ENCODE results near the gene GAD1. TPM values are rescaled to one million over a fixed set of nuclear protein-coding genes. Genes with fewer than 3 reads are reported as not detected.

The GAD1 gene
- polyA plus RNA-seq, 1 donor from 2014 or later: 56.3 TPM

DNA sequence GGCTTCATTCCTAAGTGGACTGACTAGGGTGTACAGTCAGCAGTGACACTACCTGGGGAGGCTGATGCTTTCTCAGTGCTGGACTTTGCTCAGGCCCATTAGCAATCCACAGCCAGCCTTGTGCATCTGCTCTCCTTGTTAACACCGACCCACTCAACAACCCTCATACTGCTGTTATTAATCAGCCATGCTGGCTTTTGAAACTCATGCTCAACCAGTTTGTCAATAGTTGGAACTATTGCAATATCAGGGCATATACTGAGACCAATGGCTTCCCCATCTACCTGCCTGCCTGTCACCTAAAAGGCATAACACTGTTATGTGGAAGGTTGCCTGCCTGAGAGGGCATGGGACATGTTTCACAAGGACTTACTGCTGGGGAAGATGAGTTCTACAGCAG is 39.4 kb downstream of the GAD1 start:
- no peak overlapping the region for H2AFZ ChIP-seq (ENCODE audit: low read depth, low read length)
- no peaks in the 10 kb centered on the region for H3K9me3 ChIP-seq (ENCODE audit: low read length)
- H3K9ac ChIP-seq (ENCODE audit: low read length): no peak overlapping the region
- H3K79me2 ChIP-seq (replicated peaks; ENCODE audit: insufficient read depth, low read length): no peaks in the 10 kb centered on the region
- H3K4me2 ChIP-seq (ENCODE audit: low read length): no peak overlapping the region
- no peak overlapping the region for H3K4me3 ChIP-seq (ENCODE audit: low read length)
- no peaks in the 10 kb centered on the region for H3K36me3 ChIP-seq (ENCODE audit: insufficient read depth, low read length)
- H3K27me3 ChIP-seq (ENCODE audit: insufficient read depth, low read depth, low read length): no peaks in the 10 kb centered on the region
- H3K27ac ChIP-seq (ENCODE audit: low read length): no peak overlapping the region
- no peak for TF ChIP-seq TAF1 (IDR thresholded peaks at IDR 0.05; ENCODE audit: low read depth)
- no peak for TF ChIP-seq MXI1 (conservative IDR thresholded peaks at IDR 0.05; ENCODE audit: poor library complexity, severe bottlenecking)
- TF ChIP-seq SMC3 (conservative IDR thresholded peaks at IDR 0.05; ENCODE audit: poor library complexity): no peak
- TF ChIP-seq RAD21 (conservative IDR thresholded peaks at IDR 0.05): no peak
- TF ChIP-seq EP300 (conservative IDR thresholded peaks at IDR 0.05; ENCODE audit: poor library complexity, severe bottlenecking): no peak
- TF ChIP-seq, protein P1, sequence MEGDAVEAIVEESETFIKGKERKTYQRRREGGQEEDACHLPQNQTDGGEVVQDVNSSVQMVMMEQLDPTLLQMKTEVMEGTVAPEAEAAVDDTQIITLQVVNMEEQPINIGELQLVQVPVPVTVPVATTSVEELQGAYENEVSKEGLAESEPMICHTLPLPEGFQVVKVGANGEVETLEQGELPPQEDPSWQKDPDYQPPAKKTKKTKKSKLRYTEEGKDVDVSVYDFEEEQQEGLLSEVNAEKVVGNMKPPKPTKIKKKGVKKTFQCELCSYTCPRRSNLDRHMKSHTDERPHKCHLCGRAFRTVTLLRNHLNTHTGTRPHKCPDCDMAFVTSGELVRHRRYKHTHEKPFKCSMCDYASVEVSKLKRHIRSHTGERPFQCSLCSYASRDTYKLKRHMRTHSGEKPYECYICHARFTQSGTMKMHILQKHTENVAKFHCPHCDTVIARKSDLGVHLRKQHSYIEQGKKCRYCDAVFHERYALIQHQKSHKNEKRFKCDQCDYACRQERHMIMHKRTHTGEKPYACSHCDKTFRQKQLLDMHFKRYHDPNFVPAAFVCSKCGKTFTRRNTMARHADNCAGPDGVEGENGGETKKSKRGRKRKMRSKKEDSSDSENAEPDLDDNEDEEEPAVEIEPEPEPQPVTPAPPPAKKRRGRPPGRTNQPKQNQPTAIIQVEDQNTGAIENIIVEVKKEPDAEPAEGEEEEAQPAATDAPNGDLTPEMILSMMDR (IDR thresholded peaks at IDR 0.05; ENCODE audit: poor library complexity, severe bottlenecking): no peak
- no peak for TF ChIP-seq POLR2AphosphoS5 (IDR thresholded peaks at IDR 0.05)
- no peak for TF ChIP-seq EZH2 (IDR thresholded peaks at IDR 0.05; ENCODE audit: borderline replicate concordance, insufficient read depth, low read length, poor library complexity, severe bottlenecking)
- TF ChIP-seq REST (IDR thresholded peaks at IDR 0.05; ENCODE audit: borderline replicate concordance): no peak
- no peaks in the 10 kb centered on the region for H4K20me1 ChIP-seq (ENCODE audit: insufficient read depth)
- no peaks in the 10 kb centered on the region for H3K9me2 ChIP-seq (ENCODE audit: insufficient read depth, low read length)
- no peaks in the 10 kb centered on the region for H3F3A ChIP-seq (ENCODE audit: insufficient read depth, low read length, poor library complexity, severe bottlenecking)

DNA sequence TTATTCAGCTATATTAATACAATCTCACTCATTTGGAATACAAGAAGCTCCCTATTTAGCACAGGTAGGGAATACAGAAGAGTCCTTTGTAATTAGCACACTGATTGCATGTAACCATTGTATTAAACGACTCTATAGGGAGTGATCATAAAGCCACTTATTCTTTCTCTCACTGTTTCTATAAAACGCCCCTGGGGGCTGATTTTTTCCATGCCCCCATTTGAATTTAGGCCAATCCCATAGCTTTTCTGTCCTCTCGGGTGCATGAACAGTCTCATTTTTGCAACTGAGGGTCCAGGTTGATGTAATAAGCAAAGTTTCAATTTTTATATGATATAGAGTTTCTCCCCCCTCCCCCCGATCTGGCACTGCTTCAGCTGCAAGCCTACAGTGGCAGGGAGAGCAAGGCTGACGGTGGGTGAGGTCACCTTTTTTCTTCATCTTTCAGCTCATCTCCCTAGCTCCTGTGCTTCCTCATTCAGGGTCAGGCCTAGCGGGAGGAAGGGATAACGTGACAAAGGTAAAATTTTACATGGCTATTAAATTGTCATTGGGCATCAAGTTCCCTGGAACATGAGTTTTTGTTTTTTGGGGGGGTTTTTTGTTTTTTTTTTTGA is 45.7 kb downstream of the GAD1 start:
- Histone ChIP-seq H4K20me1 (ENCODE audit: insufficient read depth) (no peaks in the 10 kb centered on the region), H3K27me3 (ENCODE audit: insufficient read depth, low read depth, low read length) (no peaks in the 10 kb centered on the region), H3F3A (ENCODE audit: insufficient read depth, low read length, poor library complexity, severe bottlenecking) (no peaks in the 10 kb centered on the region), H3K79me2 (replicated peaks; ENCODE audit: insufficient read depth, low read length) (no peaks in the 10 kb centered on the region), H3K9ac (ENCODE audit: low read length) (no peak overlapping the region), H2AFZ (ENCODE audit: low read depth, low read length) (no peak overlapping the region), H3K9me2 (ENCODE audit: insufficient read depth, low read length) (no peaks in the 10 kb centered on the region), H3K27ac (ENCODE audit: low read length) (no peak overlapping the region), H3K4me3 (ENCODE audit: low read length) (no peak overlapping the region), H3K36me3 (ENCODE audit: insufficient read depth, low read length) (no peaks in the 10 kb centered on the region), H3K4me2 (ENCODE audit: low read length) (no peak overlapping the region), H3K9me3 (ENCODE audit: low read length) (no peaks in the 10 kb centered on the region)
- TF ChIP-seq SMC3 (conservative IDR thresholded peaks at IDR 0.05; ENCODE audit: poor library complexity): no peak
- TF ChIP-seq POLR2AphosphoS5 (IDR thresholded peaks at IDR 0.05): no peak
- no peak for TF ChIP-seq RAD21 (conservative IDR thresholded peaks at IDR 0.05)
